ENCODE results near the gene ZMYND19.

ZMYND19 gene

GRCh38 chr9:137558127-137558526, 32.2 kb downstream of the ZMYND19 start:
- no peak overlapping the region for H2AFZ ChIP-seq (ENCODE audit: low read depth, low read length, severe bottlenecking)
- no peak overlapping the region for H3K9ac ChIP-seq (ENCODE audit: low read length)
- no peaks in the 10 kb centered on the region for H3K36me3 ChIP-seq (ENCODE audit: low read length)
- H3K9me2 ChIP-seq (replicated peaks; ENCODE audit: insufficient read depth, low read length), result no peaks in the 10 kb centered on the region
- no peaks in the 10 kb centered on the region for H3K79me2 ChIP-seq (ENCODE audit: insufficient read depth, low read length)
- H3K9me3 ChIP-seq (ENCODE audit: insufficient read depth, low read length), result no peaks in the 10 kb centered on the region
- TF ChIP-seq EZH2phosphoT487 (conservative IDR thresholded peaks at IDR 0.05; ENCODE audit: low read length), result no peak
- TF ChIP-seq, protein P1, sequence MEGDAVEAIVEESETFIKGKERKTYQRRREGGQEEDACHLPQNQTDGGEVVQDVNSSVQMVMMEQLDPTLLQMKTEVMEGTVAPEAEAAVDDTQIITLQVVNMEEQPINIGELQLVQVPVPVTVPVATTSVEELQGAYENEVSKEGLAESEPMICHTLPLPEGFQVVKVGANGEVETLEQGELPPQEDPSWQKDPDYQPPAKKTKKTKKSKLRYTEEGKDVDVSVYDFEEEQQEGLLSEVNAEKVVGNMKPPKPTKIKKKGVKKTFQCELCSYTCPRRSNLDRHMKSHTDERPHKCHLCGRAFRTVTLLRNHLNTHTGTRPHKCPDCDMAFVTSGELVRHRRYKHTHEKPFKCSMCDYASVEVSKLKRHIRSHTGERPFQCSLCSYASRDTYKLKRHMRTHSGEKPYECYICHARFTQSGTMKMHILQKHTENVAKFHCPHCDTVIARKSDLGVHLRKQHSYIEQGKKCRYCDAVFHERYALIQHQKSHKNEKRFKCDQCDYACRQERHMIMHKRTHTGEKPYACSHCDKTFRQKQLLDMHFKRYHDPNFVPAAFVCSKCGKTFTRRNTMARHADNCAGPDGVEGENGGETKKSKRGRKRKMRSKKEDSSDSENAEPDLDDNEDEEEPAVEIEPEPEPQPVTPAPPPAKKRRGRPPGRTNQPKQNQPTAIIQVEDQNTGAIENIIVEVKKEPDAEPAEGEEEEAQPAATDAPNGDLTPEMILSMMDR (IDR thresholded peaks at IDR 0.05; ENCODE audit: insufficient read depth, low read length, poor library complexity, severe bottlenecking), result no peak
- no peak overlapping the region for H3K4me2 ChIP-seq (ENCODE audit: low read depth, low read length, poor library complexity, severe bottlenecking)
- H3F3A ChIP-seq (ENCODE audit: insufficient read depth), result peaks cover 9% of the 10 kb centered on the region; the same call in 1 of the 2 replicates
- no peak overlapping the region for H3K4me3 ChIP-seq (ENCODE audit: insufficient read depth, low read length, poor library complexity, severe bottlenecking)
- no peak overlapping the region for H3K27ac ChIP-seq (ENCODE audit: low read depth, low read length)
- H3K27me3 ChIP-seq (ENCODE audit: low read length), result no peaks in the 10 kb centered on the region
- H4K20me1 ChIP-seq (ENCODE audit: low read depth, low read length), result no peaks in the 10 kb centered on the region

DNA sequence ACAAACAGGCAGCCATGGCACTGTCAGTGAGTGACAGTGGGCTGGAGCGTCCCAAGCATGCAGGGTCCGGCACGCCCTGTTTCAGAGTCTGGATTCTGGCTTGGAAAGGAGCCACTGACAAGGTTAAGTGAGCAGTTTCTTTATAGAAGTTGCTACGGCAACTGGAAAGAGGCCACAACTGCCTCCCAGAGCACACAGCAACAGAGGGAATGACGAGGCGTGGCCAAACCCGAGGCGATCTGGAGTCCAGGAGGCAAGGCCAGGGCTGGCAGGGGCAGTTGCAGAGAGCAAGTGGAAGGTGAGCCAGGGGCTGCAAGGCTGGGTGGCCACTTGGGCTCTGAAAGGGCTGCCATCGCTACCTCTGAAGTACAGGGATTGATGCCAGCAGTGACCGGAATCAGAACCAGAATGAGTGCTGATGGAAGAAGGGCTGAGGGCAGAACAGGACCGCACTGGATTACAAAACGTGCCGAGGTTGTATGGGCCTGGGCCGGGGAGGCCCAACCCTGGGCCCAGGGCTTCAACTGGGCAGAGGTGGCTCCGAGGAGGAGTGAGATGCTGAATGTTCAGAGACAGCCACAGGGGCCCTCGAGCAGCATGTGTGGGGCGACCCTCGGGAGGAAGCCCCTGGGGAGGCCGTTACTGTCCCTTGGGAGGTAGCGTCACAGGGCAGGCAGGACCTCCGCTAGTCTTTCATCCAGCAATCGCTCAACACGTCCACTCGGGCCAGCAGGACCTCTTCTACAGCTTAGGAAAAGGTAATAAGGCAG, 34.1 kb downstream of the ZMYND19 start:
- Histone ChIP-seq H3K36me3 (ENCODE audit: low read length) (no peaks in the 10 kb centered on the region), H3K9me2 (replicated peaks; ENCODE audit: insufficient read depth, low read length) (no peaks in the 10 kb centered on the region)

DNA sequence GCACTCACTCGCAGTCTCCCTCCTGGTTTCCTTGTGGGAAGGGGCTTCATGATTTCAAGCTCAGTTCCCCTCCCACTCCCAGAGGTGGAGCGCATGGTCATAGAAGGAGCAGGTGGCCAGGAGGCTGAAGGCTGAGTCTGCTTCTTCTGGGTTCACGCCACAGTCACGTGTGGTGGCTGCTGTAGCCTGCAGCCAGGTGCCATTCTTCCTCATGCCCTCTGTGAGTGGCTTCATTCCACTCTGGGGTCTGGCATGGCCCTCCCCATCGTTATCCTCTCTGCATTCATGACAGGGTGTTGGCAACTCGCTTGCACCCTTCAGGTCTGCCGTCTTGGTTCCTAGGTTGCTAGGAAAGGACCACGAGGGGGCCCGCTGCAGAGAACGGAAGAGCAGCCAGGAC, 35.1 kb downstream of the ZMYND19 start:
- TF ChIP-seq EZH2phosphoT487 (conservative IDR thresholded peaks at IDR 0.05; ENCODE audit: low read length), result no peak
- TF ChIP-seq, protein P1 (IDR thresholded peaks at IDR 0.05; ENCODE audit: insufficient read depth, low read length, poor library complexity, severe bottlenecking), result no peak
- peaks cover 11% of the 10 kb centered on the region for H3F3A ChIP-seq (ENCODE audit: insufficient read depth)
- H3K4me2 ChIP-seq (ENCODE audit: low read depth, low read length, poor library complexity, severe bottlenecking), result no peak overlapping the region
- H3K9me2 ChIP-seq (replicated peaks; ENCODE audit: insufficient read depth, low read length), result no peaks in the 10 kb centered on the region
- no peaks in the 10 kb centered on the region for H3K27me3 ChIP-seq (ENCODE audit: low read length)
- H2AFZ ChIP-seq (ENCODE audit: low read depth, low read length, severe bottlenecking), result no peak overlapping the region
- H3K27ac ChIP-seq (ENCODE audit: low read depth, low read length), result no peak overlapping the region
- peaks cover 5% of the 10 kb centered on the region; the same call in 1 of the 2 replicates for H3K79me2 ChIP-seq (ENCODE audit: insufficient read depth, low read length)
- no peaks in the 10 kb centered on the region for H3K36me3 ChIP-seq (ENCODE audit: low read length)
- H3K9me3 ChIP-seq (ENCODE audit: insufficient read depth, low read length), result no peaks in the 10 kb centered on the region
- H3K9ac ChIP-seq (ENCODE audit: low read length), result no peak overlapping the region
- no peaks in the 10 kb centered on the region for H4K20me1 ChIP-seq (ENCODE audit: low read depth, low read length)
- no peak overlapping the region for H3K4me3 ChIP-seq (ENCODE audit: insufficient read depth, low read length, poor library complexity, severe bottlenecking)

More for the DNA sequence above, 34.1 kb downstream of the ZMYND19 start:
- H4K20me1 ChIP-seq (ENCODE audit: low read depth, low read length), result no peaks in the 10 kb centered on the region
- no peak overlapping the region for H3K27ac ChIP-seq (ENCODE audit: low read depth, low read length)
- H3K27me3 ChIP-seq (ENCODE audit: low read length), result no peaks in the 10 kb centered on the region
- H3K4me3 ChIP-seq (ENCODE audit: insufficient read depth, low read length, poor library complexity, severe bottlenecking), result no peak overlapping the region
- TF ChIP-seq EZH2phosphoT487 (conservative IDR thresholded peaks at IDR 0.05; ENCODE audit: low read length), result no peak
- TF ChIP-seq, protein P1 (IDR thresholded peaks at IDR 0.05; ENCODE audit: insufficient read depth, low read length, poor library complexity, severe bottlenecking), result no peak
- no peak overlapping the region for H2AFZ ChIP-seq (ENCODE audit: low read depth, low read length, severe bottlenecking)
- H3K4me2 ChIP-seq (ENCODE audit: low read depth, low read length, poor library complexity, severe bottlenecking), result no peak overlapping the region
- no peaks in the 10 kb centered on the region for H3K9me3 ChIP-seq (ENCODE audit: insufficient read depth, low read length)
- H3K9ac ChIP-seq (ENCODE audit: low read length), result no peak overlapping the region
- H3K79me2 ChIP-seq (ENCODE audit: insufficient read depth, low read length), result peaks cover 5% of the 10 kb centered on the region; the same call in 1 of the 2 replicates
- peaks cover 9% of the 10 kb centered on the region; the same call in 1 of the 2 replicates for H3F3A ChIP-seq (ENCODE audit: insufficient read depth)
